Astrocyte of the cerebellum (primary cell): ENCODE measurements around the gene KCNH4.

Source experiments
- DNase-seq: peaks from one replicate; pipeline ENCODE4 v3.0.0-alpha.2; 2011; ENCODE audit warnings: low read depth
- H3K4me3 ChIP-seq: 2 replicates; pipeline ENCODE4 v1.5.1; 2011; ENCODE audit warnings: mild to moderate bottlenecking, low read depth, low read length, moderate library complexity
- CTCF ChIP-seq: IDR thresholded peaks from 2 replicates; pipeline ENCODE4 v1.5.1; 2012; ENCODE audit warnings: low read length, low read depth, moderate library complexity, mild to moderate bottlenecking; ENCODE audit errors: missing control alignments
- in situ Hi-C: cut with HindIII; loops from 2 replicates; pipeline ENCODE4 v1.10.0; 2017; ENCODE audit warnings: low sequenced_read_pairs

The KCNH4 gene

GRCh38 chr17:42136654-42137051 lies 44.3 kb downstream of the KCNH4 start:
- H3K4me3 ChIP-seq, result no peak overlapping the region
- no peak for DNase-seq
- TF ChIP-seq CTCF, result no peak
- in situ Hi-C loops, result no loop called here

- TF ChIP-seq CTCF, result no peak
- in situ Hi-C loops, result no loop called here
- no peak for DNase-seq
- H3K4me3 ChIP-seq, result no peak overlapping the region
Observed at GRCh38 chr17:42135664-42136653, 45.0 kb downstream of the KCNH4 start.

GRCh38 chr17:42135151-42135550 lies 45.8 kb downstream of the KCNH4 start:
- DNase-seq, result no peak
- in situ Hi-C loops, result no loop called here
- TF ChIP-seq CTCF, result no peak
- no peak overlapping the region for H3K4me3 ChIP-seq

GRCh38 chr17:42133461-42134041 lies 47.4 kb downstream of the KCNH4 start:
- H3K4me3 ChIP-seq, result no peak overlapping the region
- in situ Hi-C loops, result no loop called here
- no peak for DNase-seq
- no peak for TF ChIP-seq CTCF

GRCh38 chr17:42132941-42133340 lies 48.0 kb downstream of the KCNH4 start:
- in situ Hi-C loops, result no loop called here
- TF ChIP-seq CTCF, result no peak
- DNase-seq, result peak; percentile 76
- H3K4me3 ChIP-seq, result no peak overlapping the region

GRCh38 chr17:42131981-42132432 lies 48.9 kb downstream of the KCNH4 start:
- in situ Hi-C loops, result no loop called here
- H3K4me3 ChIP-seq, result no peak overlapping the region
- no peak for TF ChIP-seq CTCF
- no peak for DNase-seq
